Measurements from ENCODE around the gene GIPR. TPM values are rescaled to one million over a fixed set of nuclear protein-coding genes. Genes with fewer than 3 reads are reported as not detected.
"Not testable (repeated sequence)": the region's sequence is repeated elsewhere in the genome, so short reads cannot be mapped to it uniquely, and the experiment has no call there.

GIPR gene
- total RNA-seq, 1 donor = not detected

DNA sequence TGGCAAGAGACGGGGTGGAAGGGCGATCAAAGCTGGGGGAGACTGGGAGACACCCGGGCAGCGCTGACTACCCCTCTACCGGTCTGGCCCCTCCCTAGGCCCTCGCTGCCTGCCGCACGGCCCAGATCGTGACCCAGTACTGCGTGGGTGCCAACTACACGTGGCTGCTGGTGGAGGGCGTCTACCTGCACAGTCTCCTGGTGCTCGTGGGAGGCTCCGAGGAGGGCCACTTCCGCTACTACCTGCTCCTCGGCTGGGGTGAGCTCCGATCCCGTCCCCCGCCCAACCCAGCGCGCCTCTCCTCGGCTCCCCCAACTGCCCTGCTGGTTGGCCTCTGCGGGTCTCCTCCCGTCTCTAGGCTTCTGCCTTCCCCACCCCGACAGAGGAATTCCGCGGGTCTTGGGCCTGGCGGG, 8.8 kb downstream of the GIPR start:
- DNase-seq (ENCODE audit: low read depth) = no peak
- H3K4me3 ChIP-seq (ENCODE audit: low read depth, low read length) = peak overlapping the region; percentile 52
- TF ChIP-seq, protein P1, sequence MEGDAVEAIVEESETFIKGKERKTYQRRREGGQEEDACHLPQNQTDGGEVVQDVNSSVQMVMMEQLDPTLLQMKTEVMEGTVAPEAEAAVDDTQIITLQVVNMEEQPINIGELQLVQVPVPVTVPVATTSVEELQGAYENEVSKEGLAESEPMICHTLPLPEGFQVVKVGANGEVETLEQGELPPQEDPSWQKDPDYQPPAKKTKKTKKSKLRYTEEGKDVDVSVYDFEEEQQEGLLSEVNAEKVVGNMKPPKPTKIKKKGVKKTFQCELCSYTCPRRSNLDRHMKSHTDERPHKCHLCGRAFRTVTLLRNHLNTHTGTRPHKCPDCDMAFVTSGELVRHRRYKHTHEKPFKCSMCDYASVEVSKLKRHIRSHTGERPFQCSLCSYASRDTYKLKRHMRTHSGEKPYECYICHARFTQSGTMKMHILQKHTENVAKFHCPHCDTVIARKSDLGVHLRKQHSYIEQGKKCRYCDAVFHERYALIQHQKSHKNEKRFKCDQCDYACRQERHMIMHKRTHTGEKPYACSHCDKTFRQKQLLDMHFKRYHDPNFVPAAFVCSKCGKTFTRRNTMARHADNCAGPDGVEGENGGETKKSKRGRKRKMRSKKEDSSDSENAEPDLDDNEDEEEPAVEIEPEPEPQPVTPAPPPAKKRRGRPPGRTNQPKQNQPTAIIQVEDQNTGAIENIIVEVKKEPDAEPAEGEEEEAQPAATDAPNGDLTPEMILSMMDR (IDR thresholded peaks at IDR 0.05; ENCODE audit: insufficient read depth, low read depth, low read length) = no peak

DNA sequence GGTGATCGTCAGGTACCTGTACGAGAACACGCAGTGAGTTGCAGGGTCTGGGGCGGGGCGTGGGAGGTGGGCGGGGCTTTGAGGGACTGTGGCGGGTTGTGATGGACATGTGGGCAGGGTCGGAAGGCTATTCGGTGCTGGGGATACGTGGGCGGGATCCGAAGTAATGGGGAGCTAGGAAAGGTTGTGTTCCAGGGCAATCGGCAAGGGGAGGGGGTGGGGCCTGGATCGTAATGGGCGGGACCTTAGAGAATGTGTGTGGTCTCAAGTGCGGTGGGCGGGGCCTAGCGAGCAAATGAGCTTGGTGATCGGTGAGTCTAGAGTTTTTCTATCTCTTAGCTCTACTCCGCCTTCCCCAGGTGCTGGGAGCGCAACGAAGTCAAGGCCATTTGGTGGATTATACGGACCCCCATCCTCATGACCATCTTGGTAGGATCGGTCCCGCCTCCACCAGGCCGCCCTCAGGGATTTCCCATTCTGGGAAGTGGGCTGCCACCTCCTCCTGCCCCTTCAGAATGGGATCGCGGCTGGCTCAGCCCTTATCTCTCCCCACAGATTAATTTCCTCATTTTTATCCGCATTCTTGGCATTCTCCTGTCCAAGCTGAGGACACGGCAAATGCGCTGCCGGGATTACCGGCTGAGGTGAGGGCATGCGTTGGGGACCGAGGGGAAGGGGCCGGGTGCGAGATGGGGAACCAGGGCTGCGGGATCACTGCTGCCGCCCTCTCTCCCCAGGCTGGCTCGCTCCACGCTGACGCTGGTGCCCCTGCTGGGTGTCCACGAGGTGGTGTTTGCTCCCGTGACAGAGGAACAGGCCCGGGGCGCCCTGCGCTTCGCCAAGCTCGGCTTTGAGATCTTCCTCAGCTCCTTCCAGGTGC, 9.6 kb downstream of the GIPR start:
- TF ChIP-seq, protein P1 (IDR thresholded peaks at IDR 0.05; ENCODE audit: insufficient read depth, low read depth, low read length) = no peak
- peak overlapping the region; percentile 52 for H3K4me3 ChIP-seq (ENCODE audit: low read depth, low read length)
- peak; percentile 89 for DNase-seq (ENCODE audit: low read depth)

DNA sequence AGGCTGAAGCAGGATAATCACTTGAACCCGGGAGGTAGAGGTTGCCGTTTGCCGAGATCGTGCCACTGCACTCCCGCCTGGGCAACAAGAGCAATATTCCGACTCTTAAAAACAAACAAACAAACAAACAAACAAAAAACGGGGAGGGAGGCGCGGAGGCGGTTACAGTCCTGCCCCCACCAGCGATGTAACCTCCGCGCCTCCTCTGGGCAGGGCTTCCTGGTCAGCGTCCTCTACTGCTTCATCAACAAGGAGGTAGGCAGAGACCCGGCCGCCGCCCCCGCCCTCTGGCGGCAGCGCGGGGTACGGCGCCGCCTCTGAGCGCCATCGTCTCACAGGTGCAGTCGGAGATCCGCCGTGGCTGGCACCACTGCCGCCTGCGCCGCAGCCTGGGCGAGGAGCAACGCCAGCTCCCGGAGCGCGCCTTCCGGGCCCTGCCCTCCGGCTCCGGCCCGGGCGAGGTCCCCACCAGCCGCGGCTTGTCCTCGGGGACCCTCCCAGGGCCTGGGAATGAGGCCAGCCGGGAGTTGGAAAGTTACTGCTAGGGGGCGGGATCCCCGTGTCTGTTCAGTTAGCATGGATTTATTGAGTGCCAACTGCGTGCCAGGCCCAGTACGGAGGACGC, 13.5 kb downstream of the GIPR start:
- peak; percentile 77 for DNase-seq (ENCODE audit: low read depth)
- TF ChIP-seq, protein P1 (IDR thresholded peaks at IDR 0.05; ENCODE audit: insufficient read depth, low read depth, low read length) = peak; percentile 97
- peak overlapping the region; percentile 49 for H3K4me3 ChIP-seq (ENCODE audit: low read depth, low read length)

DNA sequence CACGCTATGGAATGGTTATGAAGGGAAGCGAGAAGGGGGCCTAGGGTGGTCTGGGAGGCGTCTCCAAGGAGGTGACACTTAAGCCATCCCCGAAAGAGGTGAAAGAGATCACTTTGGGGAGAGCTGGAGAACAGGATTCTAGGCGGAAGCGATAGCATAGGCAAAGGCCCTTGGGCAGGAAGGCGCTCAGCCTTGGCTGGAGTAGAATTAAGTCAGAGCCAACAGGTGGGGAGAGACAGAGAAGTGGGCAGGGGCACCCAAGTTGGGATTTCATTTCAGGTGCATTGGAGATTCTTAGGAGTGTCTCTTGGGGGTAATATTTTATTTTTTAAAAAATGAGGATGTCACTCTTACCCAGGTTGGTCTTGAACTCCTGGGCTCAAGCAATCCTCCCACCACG, 14.1 kb downstream of the GIPR start:
- H3K4me3 ChIP-seq (ENCODE audit: low read depth, low read length) = no peak overlapping the region
- DNase-seq (ENCODE audit: low read depth) = no peak
- TF ChIP-seq, protein P1 (IDR thresholded peaks at IDR 0.05; ENCODE audit: insufficient read depth, low read depth, low read length) = no peak

DNA sequence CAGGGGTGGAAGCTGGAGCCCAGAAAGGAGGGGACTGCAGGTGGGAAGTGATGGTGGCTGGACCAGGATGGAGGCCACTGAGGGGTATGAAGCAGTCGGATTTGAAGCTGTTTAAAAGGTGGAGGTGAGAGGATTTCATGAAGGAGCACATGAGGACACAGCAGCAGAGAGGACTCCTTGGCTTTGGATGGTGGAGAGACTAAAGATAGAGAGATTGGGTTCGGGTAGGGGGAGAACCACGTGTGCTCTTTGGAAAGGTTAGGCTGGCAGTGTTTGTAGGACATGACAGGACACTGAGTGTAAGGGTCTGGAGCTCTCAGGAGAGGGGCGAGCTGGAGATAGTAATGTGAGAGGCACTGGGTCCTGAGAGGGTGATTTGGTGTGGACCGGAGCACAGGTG, 14.9 kb downstream of the GIPR start:
- no peak for DNase-seq (ENCODE audit: low read depth)
- H3K4me3 ChIP-seq (ENCODE audit: low read depth, low read length) = no peak overlapping the region
- TF ChIP-seq, protein P1 (IDR thresholded peaks at IDR 0.05; ENCODE audit: insufficient read depth, low read depth, low read length) = no peak

DNA sequence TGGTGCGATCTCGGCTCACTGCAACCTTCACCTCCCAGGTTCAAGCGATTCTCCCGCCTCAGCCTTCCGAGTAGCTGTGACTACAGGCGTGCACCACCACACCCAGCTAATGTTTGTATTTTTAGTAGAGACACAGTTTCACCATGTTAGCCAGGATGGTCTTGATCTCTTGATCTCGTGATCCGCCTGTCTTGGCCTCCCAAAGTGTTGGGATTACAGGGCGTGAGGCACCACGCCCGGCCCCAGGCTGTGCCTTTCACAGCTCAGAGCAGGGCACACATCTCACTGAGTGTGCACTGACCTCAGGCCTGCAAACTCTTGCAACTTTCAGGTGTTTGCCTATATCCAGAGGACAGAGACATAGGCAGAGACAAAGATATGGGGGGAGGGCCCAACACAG, 17.0 kb downstream of the GIPR start:
- DNase-seq (ENCODE audit: low read depth); H3K4me3 ChIP-seq (ENCODE audit: low read depth, low read length): not testable (repeated sequence)

DNA sequence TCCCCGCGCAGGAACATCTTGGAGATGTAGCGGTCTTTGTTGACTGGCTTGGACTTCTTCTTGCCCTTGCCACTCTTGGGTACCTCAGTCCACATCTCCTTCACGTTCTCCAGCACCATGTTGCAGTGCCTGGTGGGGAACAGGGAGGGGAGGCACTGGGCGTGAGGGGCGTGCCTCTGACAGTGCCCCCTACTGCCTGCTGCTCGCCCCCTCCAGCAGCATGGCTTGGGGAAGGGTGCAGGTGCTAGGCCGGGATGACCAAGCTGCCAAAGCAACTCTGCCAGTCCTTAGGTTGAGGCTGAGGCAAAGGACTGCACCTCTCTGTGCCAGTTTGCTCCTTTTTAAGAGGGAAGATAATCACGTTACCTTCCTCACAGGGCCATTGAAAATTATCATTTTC, 19.6 kb downstream of the GIPR start:
- TF ChIP-seq, protein P1 (IDR thresholded peaks at IDR 0.05; ENCODE audit: insufficient read depth, low read depth, low read length) = no peak
- no peak for DNase-seq (ENCODE audit: low read depth)
- no peak overlapping the region for H3K4me3 ChIP-seq (ENCODE audit: low read depth, low read length)

Measured in fibroblast of villous mesenchyme (primary cell).